GM18517 (cell line): ENCODE data around the gene ACTN4.
"Not testable (repeated sequence)": the region's sequence is repeated elsewhere in the genome, so short reads cannot be mapped to it uniquely, and the experiment has no call there.

Experiments
- ATAC-seq: cut with Tn5 transposase; IDR thresholded peaks from one replicate; pipeline ENCODE4 v1.9.1; 2021; ENCODE audit warnings: mild to moderate bottlenecking, moderate library complexity; ENCODE audit not compliant: unreplicated experiment

The ACTN4 gene

DNA sequence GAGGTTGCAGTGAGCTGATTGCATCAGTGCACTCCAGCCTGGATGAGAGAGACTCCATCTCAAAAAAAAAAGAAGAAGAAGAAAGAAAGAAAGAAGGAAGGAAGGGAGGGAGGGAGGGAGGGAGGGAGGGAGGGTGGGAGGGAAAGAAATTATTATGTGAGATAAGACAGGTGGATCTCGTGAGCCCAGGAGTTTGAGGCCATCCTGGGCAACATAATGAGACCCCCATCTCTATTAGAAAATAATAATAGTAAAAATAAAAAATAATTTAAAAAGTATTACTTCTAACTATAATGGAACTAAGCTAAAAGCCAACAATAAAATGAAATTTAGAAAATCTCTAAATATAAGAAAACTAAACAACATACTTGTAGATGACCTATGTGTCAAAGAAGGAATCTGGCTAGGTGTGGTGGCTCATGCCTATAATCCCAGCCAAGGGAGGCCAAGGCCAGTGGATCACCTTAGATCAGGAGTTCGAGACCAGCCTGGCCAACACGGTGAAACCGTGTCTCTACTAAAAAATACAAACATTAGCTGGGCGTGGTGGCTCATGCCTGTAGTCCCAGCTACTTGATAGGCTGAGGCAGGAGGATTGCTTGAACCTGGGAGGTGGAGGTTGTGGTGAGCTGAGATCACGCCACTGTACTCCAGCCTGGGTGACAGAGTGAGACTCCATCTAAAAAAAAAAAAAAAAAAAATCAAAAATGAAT lies 113.5 kb downstream of the ACTN4 start:
- ATAC-seq, result not testable (repeated sequence)

- ATAC-seq, result not testable (repeated sequence)
Observed at GRCh38 chr19:38761884-38762389, 114.5 kb downstream of the ACTN4 start.

GRCh38 chr19:38763795-38764220 lies 116.4 kb downstream of the ACTN4 start:
- ATAC-seq, result no peak

GRCh38 chr19:38765214-38765613 lies 117.8 kb downstream of the ACTN4 start:
- ATAC-seq, result no peak

- ATAC-seq, result no peak
Observed at GRCh38 chr19:38766276-38767047, 119.0 kb downstream of the ACTN4 start.

DNA sequence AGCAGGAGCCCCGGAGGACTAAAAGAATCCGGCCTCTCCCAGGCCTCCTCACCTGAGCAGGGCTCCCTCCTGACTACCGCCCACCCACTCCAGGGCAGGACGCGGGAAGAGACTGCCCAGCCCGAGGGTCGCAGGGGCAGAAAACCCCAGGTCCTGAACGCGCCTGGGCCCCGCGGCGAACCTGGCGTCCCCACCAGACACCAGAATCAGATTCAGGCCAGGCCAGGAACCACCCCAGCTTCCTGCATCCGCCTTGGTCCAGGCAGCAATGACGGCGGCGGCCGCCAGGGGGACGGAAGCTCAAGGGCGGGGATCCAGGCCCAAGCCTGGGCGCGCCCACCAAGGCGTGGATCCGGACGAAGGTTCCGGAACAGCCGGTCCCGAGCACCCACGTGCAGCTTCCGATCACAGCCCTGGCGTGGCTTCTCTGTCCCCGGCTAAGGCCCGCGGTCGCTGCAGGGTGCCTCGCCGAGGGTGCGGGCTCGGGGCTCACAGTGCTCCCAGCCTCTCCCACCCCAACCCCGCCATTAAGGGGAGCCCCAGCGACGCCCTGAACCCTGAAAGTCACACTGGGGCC lies 122.3 kb downstream of the ACTN4 start:
- no peak for ATAC-seq

DNA sequence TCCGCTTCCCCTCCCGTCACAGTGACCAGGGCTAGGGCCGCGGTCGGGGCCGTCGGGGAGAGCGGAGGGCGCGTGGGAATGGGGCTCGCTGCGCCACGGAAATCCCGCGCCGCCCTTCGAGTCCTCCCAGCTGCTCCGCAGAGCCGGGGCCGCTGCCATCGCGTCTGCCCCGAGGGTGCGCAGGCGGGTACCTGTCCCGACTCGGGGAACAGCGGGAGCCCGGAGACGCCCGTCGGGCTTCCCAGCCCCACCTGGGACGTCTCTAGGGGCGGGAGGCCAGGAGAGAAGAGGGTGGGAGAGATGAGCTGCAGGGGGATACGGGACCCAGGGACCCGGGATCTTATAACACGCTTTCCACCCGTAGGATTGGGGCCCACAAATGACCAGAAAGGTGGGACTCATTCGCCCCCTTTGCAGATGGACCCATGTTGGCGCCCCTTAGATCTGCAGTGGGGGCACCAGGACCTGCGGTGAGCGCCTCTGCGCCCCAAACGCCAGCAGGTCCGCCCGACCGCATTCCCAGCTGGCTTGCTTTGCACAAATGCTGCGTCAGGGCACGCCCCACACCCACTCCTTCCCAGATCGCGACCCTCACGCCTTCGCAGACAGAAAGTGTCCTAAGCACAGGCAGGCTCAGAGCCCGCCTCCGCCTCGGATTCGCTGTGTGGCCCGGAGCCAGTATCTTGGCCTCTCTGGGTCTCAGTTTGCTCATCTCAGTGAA lies 122.9 kb downstream of the ACTN4 start:
- not testable (repeated sequence) for ATAC-seq

- ATAC-seq, result not testable (repeated sequence)
Observed at GRCh38 chr19:38770949-38771275, 123.5 kb downstream of the ACTN4 start.

GRCh38 chr19:38771569-38771968 lies 124.1 kb downstream of the ACTN4 start:
- ATAC-seq, result not testable (repeated sequence)

DNA sequence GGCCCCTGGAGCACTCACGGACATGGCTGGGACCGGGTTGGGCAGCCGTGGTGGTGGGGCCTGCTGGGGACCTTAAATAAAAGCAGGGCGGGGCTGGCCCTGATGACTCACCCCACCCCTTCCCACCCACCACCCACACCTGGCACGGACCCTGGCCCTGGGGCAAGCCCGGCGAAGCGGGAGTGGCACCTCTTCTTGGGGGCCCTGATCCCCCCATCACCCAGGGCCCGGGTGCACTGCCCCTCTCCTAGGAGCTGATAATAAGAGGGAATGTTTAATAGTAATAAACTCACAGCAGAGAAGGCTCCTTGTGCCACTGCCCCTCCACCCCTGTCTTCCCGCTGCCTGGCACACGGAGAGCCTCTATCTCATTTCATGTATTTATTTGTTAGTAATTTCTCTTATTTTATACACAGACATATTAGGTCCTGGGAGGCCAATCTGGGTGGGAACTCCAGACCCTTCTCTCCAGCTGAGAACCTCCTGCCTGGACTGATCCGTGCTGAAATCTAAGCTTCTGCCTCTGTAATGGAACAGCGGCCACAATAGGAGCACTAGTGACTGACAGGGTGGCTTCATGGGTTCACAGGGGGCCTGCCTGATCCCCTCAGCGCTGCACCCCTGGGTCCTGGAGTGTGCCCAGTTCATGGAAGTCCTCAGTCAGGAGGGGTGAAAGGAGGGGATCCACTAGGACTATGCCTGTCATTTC lies 126.2 kb downstream of the ACTN4 start, which contains the start of gene LGALS7:
Gene LGALS7, minus strand, starts transcription at position 49 of the 709 bp plus-strand sequence. Its CDS starts 25 bp downstream, at position 24.
- no peak for ATAC-seq

DNA sequence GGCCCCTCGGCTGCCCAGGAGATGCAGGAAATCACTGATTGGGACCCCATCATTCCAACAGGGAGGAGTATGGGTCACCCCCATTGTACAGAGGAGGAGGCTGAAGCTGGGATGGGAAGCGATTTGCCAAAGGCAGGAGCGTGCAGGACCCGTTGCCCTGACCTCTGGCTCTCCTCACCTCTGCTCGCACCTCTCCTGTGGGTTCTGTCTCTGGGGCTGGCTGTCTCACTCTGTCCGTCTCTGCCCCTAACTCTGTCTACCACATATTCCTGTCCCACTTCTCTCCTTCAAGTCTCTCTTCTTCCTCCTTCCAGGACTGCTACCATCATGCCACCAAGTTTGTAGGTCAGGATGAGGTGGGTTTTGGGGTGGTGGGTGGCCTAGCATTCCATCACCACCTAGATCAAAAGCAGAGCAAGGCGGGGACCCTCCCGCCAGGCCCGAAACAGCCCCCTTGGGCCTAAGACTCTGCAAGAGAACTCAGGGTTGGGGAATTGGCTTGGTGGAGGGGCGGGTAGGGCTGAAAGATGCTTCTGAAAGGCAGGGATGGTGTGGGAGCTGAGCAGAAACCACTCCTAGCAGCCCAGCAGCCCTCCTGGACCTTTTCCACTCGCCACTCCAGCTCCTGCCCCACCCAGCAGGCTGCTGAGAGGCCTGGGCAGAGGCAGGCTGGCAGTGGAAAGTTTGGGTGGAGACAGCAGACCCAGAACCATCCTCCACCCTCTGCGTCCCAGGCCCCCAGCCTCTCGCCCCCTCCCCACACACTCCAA lies 126.9 kb downstream of the ACTN4 start:
- no peak for ATAC-seq

- ATAC-seq, result no peak
Observed at GRCh38 chr19:38778733-38779132, 131.3 kb downstream of the ACTN4 start.

DNA sequence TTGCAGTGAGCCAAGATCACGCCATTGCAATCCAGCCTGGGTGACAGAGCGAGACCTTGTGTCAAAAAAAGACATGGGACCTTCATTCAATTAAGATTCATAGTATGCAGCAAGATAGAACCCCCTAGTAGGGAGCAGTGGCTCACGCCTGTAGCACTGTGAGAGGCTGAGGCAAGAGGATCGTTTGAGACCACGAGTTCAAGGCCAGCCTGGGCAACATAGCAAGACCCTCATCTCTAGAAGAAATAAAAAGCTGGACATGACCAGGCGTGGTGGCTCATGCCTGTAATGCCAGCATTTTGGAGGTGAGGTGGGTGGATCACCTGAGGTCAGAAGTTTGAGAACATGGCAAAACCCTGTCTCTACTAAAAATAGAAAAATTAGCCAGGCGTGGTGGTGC lies 133.0 kb downstream of the ACTN4 start:
- no peak for ATAC-seq

DNA sequence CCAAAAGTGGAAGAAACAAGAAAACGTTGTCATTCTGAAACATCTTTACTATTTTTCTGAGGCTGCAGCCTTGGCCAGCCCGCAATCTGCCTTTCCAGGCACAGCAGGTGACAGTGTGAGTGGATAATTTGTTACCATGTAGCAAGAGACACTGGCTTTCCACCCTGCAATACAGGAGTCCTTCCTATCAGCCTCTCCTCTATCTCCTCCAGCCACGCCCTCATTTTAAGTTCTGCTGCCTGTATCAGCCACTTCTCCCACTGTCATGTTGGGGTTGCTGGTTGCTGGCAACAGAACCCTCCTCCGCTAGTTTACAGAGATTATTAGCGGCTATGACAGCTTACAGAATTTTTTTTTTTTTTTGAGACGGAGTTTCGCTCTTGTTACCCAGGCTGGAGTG lies 133.6 kb downstream of the ACTN4 start:
- ATAC-seq, result no peak
